Neural crest cell (in vitro differentiated cells): ENCODE results near the gene BTBD9. TPM values are rescaled to one million over a fixed set of nuclear protein-coding genes. Genes with fewer than 3 reads are reported as not detected.

Experiments
- DNase-seq: peaks from one replicate; pipeline ENCODE4 v3.0.0; 2021; ENCODE audit warnings: low read depth, mixed read lengths, low spot score
- H3K27ac Mint-ChIP-seq: one replicate; pipeline ENCODE4 v1.8.0; 2021; ENCODE audit warnings: mild to moderate bottlenecking, mixed read lengths; ENCODE audit not compliant: unreplicated experiment
- H3K27me3 Mint-ChIP-seq: 2 replicates; pipeline ENCODE4 v1.8.0; 2021; ENCODE audit warnings: low read depth, mild to moderate bottlenecking, mixed read lengths
- H3K36me3 Mint-ChIP-seq: 2 replicates; pipeline ENCODE4 v1.8.0; 2021; ENCODE audit warnings: low read depth, mild to moderate bottlenecking, mixed read lengths
- H3K4me1 Mint-ChIP-seq: 2 replicates; pipeline ENCODE4 v1.8.0; 2021; ENCODE audit warnings: mixed read lengths
- H3K4me3 Mint-ChIP-seq: one replicate; pipeline ENCODE4 v1.8.0; 2021; ENCODE audit warnings: mild to moderate bottlenecking, mixed read lengths
- H3K9me3 Mint-ChIP-seq: 2 replicates; pipeline ENCODE4 v1.8.0; 2021; ENCODE audit warnings: mixed read lengths
- CTCF ChIP-seq: fragments of 200-600 bp; sonication (generic); conservative IDR thresholded peaks from 2 replicates; pipeline ENCODE4 v1.5.0; 2021; ENCODE audit warnings: antibody characterized with exemption, mild to moderate bottlenecking
- total RNA-seq: library from RNA; stranded (reverse); gene quantifications from 2 replicates; pipeline ENCODE4 v1.2.1, GENCODE V29; 2021

Gene BTBD9
- total RNA-seq, 1 donor from 2014 or later: 18.0 TPM

- H3K36me3 Mint-ChIP-seq: no peaks in the 10 kb centered on the region
- TF ChIP-seq CTCF: no peak
- no peak overlapping the region for H3K27ac Mint-ChIP-seq
- H3K4me1 Mint-ChIP-seq: peaks cover 55% of the 10 kb centered on the region
- no peaks in the 10 kb centered on the region for H3K9me3 Mint-ChIP-seq
- no peak overlapping the region for H3K4me3 Mint-ChIP-seq
- DNase-seq: no peak
- H3K27me3 Mint-ChIP-seq: no peaks in the 10 kb centered on the region
Observed at GRCh38 chr6:38188677-38189335, 450.9 kb downstream of the BTBD9 start.

DNA sequence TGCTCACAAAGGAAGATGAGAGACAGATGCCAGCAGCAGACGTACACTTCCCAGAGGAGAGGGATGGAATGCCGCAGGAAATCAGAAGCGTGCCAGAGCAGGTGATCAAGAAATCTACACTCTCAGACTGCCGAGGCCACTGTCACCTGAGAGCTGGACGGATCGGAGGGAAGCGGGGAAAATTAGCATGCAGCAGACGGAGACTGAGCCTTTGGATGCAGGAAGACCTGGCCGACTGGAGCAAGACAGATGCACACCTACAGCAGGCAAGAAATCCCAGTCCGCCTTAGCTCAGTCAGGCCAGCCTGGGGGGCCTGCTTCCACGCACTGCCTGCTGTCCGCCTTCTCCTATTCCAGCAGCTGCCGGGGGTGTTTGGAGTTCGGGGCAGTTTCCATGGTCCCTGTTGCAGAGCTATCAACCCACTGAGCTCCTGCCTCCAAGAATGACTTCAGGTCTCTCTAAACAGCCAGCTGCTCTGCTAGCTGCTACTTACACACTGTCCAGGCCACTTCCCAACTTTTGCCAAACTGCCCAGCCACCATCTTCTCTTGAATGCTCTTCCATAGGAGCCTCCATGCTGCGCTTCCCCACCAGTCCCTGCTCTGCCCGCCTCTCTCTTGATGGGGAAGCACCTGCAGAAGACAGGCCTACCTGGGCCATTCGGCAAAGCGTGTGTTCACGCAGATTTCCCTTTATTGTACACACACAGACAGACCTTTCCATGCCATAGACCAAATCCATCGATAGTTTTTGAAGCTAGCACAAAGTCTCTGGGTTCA, 451.7 kb downstream of the BTBD9 start:
- no peak for TF ChIP-seq CTCF
- H3K27me3 Mint-ChIP-seq: no peaks in the 10 kb centered on the region
- peaks cover 47% of the 10 kb centered on the region for H3K4me1 Mint-ChIP-seq
- DNase-seq: no peak
- no peaks in the 10 kb centered on the region for H3K9me3 Mint-ChIP-seq
- H3K36me3 Mint-ChIP-seq: no peaks in the 10 kb centered on the region
- peak overlapping the region; percentile 36 for H3K27ac Mint-ChIP-seq
- H3K4me3 Mint-ChIP-seq: no peak overlapping the region

DNA sequence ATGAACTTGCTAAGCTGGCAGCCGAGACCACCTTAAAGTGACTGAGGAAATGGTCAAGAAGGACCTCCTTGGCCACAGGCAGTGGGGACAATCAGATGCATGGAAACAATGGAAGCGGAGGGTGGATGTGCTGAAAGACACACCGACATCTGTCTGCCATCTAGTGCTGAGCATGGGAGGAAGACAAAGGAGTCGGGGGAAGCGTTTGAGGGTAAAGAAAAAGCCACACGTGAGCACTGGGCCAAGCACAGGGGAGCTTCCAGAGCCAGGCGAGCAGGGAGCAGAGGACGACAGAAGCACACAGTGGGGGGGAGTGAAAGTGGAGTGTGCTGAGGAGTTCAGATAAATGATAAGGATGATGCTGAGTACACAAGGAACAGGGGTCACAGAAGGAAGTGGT, 452.4 kb downstream of the BTBD9 start:
- Mint-ChIP-seq H3K4me3 (no peak overlapping the region), H3K27me3 (no peaks in the 10 kb centered on the region), H3K9me3 (no peaks in the 10 kb centered on the region), H3K27ac (peak overlapping the region; percentile 33), H3K4me1 (peaks cover 42% of the 10 kb centered on the region), H3K36me3 (no peaks in the 10 kb centered on the region)
- no peak for TF ChIP-seq CTCF
- no peak for DNase-seq

- H3K9me3 Mint-ChIP-seq: no peaks in the 10 kb centered on the region
- H3K4me1 Mint-ChIP-seq: peaks cover 34% of the 10 kb centered on the region
Observed at GRCh38 chr6:38185752-38186151, 454.0 kb downstream of the BTBD9 start.

GRCh38 chr6:38185244-38185643, 454.5 kb downstream of the BTBD9 start:
- Mint-ChIP-seq H3K4me1 (peaks cover 38% of the 10 kb centered on the region), H3K9me3 (no peaks in the 10 kb centered on the region)
- DNase-seq: no peak

More at GRCh38 chr6:38185752-38186151, 454.0 kb downstream of the BTBD9 start:
- no peaks in the 10 kb centered on the region for H3K27me3 Mint-ChIP-seq
- no peaks in the 10 kb centered on the region for H3K36me3 Mint-ChIP-seq
- no peak overlapping the region for H3K4me3 Mint-ChIP-seq
- TF ChIP-seq CTCF: no peak
- DNase-seq: no peak
- H3K27ac Mint-ChIP-seq: no peak overlapping the region

More at GRCh38 chr6:38185244-38185643, 454.5 kb downstream of the BTBD9 start:
- H3K36me3 Mint-ChIP-seq: no peaks in the 10 kb centered on the region
- H3K27ac Mint-ChIP-seq: no peak overlapping the region
- no peaks in the 10 kb centered on the region for H3K27me3 Mint-ChIP-seq
- H3K4me3 Mint-ChIP-seq: no peak overlapping the region
- no peak for TF ChIP-seq CTCF
